AG04450 (cell line): ENCODE data around the gene COL4A3. TPM values are rescaled to one million over a fixed set of nuclear protein-coding genes. Genes with fewer than 3 reads are reported as not detected.

ENCODE experiments used
- CTCF ChIA-PET: fragments of 300-600, 350-600 bp; formaldehyde crosslinking; extraction: SDS; loops from one replicate; lab custom pipeline; 2022; ENCODE audit warnings: antibody characterized with exemption, inconsistent platforms; lab: Charles Lee
- POLR2A ChIA-PET: fragments of 350-600 bp; formaldehyde crosslinking; extraction: SDS; loops from one replicate; lab custom pipeline; 2021; ENCODE audit warnings: antibody characterized with exemption, inconsistent platforms; lab: Yijun Ruan, JAX
- DNase-seq: peaks from one replicate; pipeline ENCODE4 v3.0.0-alpha.2; 2011; ENCODE audit warnings: low read depth, low spot score
- H3K27ac ChIP-seq: one replicate; pipeline ENCODE4 v1.5.1; 2012; ENCODE audit warnings: low read depth, low read length, control low read depth
- H3K27me3 ChIP-seq: one replicate; pipeline ENCODE4 v1.6.0; 2012; ENCODE audit warnings: low read length; ENCODE audit not compliant: control insufficient read depth, insufficient read depth
- H3K4me3 ChIP-seq: 2 replicates; pipeline ENCODE4 v1.5.1; 2011; ENCODE audit warnings: mild to moderate bottlenecking, low read depth, low read length, control low read depth
- H3K9me3 ChIP-seq: 2 replicates; pipeline ENCODE4 v1.5.1; 2012; ENCODE audit warnings: low read length; ENCODE audit not compliant: control insufficient read depth, insufficient read depth
- CTCF ChIP-seq: IDR thresholded peaks from 2 replicates; pipeline ENCODE4 v1.5.1; 2011; ENCODE audit warnings: low read depth, low read length, control low read depth, inconsistent platforms
- polyA plus RNA-seq: library from polyadenylated mRNA; depleted of rRNA; stranded (reverse); fragments of >200 nt; gene quantifications from 2 replicates; pipeline ENCODE4 v1.2.3, GENCODE V29; 2011

The COL4A3 gene
- polyA plus RNA-seq, 1 experiment = 0.07 TPM

GRCh38 chr2:227146456-227146855 lies 18.0 kb upstream of the COL4A3 start:
- H3K27ac ChIP-seq = no peak overlapping the region
- no peak overlapping the region for H3K4me3 ChIP-seq
- CTCF ChIA-PET = no interaction called here
- no peaks in the 10 kb centered on the region for H3K9me3 ChIP-seq
- POLR2A ChIA-PET = no interaction called here
- TF ChIP-seq CTCF = no peak
- H3K27me3 ChIP-seq = peaks cover 2% of the 10 kb centered on the region
- DNase-seq = no peak

GRCh38 chr2:227147023-227147422 lies 17.4 kb upstream of the COL4A3 start:
- Histone ChIP-seq H3K27ac (no peak overlapping the region), H3K9me3 (no peaks in the 10 kb centered on the region), H3K27me3 (peaks cover 2% of the 10 kb centered on the region), H3K4me3 (no peak overlapping the region)
- no peak for TF ChIP-seq CTCF
- ChIA-PET POLR2A (no interaction called here), CTCF (no interaction called here)
- no peak for DNase-seq

GRCh38 chr2:227148106-227148505 lies 16.3 kb upstream of the COL4A3 start:
- CTCF ChIA-PET = no interaction called here
- no peak for DNase-seq
- Histone ChIP-seq H3K27ac (no peak overlapping the region), H3K4me3 (no peak overlapping the region), H3K9me3 (no peaks in the 10 kb centered on the region), H3K27me3 (peaks cover 2% of the 10 kb centered on the region)
- no peak for TF ChIP-seq CTCF
- POLR2A ChIA-PET = no interaction called here

- POLR2A ChIA-PET = interaction anchor here (0.6 kb wide), 1 partner anchor 496 kb away, joined by 3 read pairs; no protein-coding TSS in a partner anchor
- CTCF ChIA-PET = interaction anchor here (1.5 kb wide), 1 partner anchor 88 kb away, joined by 8 read pairs; no protein-coding TSS in a partner anchor
Observed at GRCh38 chr2:227150222-227150936, 14.0 kb upstream of the COL4A3 start.

More at GRCh38 chr2:227150222-227150936, 14.0 kb upstream of the COL4A3 start:
- no peaks in the 10 kb centered on the region for H3K9me3 ChIP-seq
- H3K4me3 ChIP-seq = no peak overlapping the region
- H3K27me3 ChIP-seq = no peaks in the 10 kb centered on the region
- no peak for TF ChIP-seq CTCF
- no peak overlapping the region for H3K27ac ChIP-seq
- no peak for DNase-seq
